HepG2 (cell line): Measurements from ENCODE around the gene HLA-DPA1. TPM values are rescaled to one million over a fixed set of nuclear protein-coding genes. Genes with fewer than 3 reads are reported as not detected.

ENCODE experiments used
- ATAC-seq: fragments of 200-7000 bp; cut with Tn5 transposase; 3 replicates; pipeline ENCODE4 v1.9.1; 2020; ENCODE audit warnings: mild to moderate bottlenecking, moderate library complexity
- BruUV-seq: library from RNA; stranded (reverse); fragments of 400-500 nt; replicated peaks from 2 replicates; lab custom pipeline; 2021; lab: Mats Ljungman, UMichigan
- CTCF ChIA-PET: fragments of 300-600 bp; formaldehyde crosslinking; extraction: SDS; loops from one replicate; lab custom pipeline; 2021; ENCODE audit warnings: low total read pairs, inconsistent platforms, low intra/inter-chr PET ratio; lab: Yijun Ruan, JAX
- POLR2A ChIA-PET: fragments of 350-600 bp; sonication (Branson Sonifier 250); formaldehyde crosslinking; loops from one replicate; lab custom pipeline; 2020; ENCODE audit warnings: antibody characterized with exemption, inconsistent platforms; lab: Yijun Ruan, JAX
- DNase-seq: peaks from one replicate; pipeline ENCODE4 v3.0.0-alpha.2; 2015; ENCODE audit warnings: low spot score
- FAIRE-seq: peaks from 3 replicates; lab custom pipeline; 2011; peaks lifted over from hg19 to GRCh38; lab: Jason Lieb, UNC
- H2AFZ ChIP-seq: one replicate; pipeline ENCODE4 v1.6.1; 2011; ENCODE audit warnings: low read length, inconsistent platforms
- H3K27ac ChIP-seq: fragments of 300-600 bp; 3 replicates; pipeline ENCODE4 v1.8.0; 2011; ENCODE audit warnings: mixed run types, mild to moderate bottlenecking, mixed read lengths, low read length, inconsistent platforms; ENCODE audit not compliant: insufficient read depth; ENCODE audit errors: extremely low read length
- H3K27me3 ChIP-seq, 2 experiments: fragments of 200-600 bp in 1 of 2; 2 replicates in 1 of 2; 3 replicates in 1 of 2; pipeline versions ENCODE4 v1.6.0 to v1.8.0; 2011; ENCODE audit warnings: low read length in 2 of 2, mild to moderate bottlenecking in 2 of 2, moderate library complexity in 2 of 2, inconsistent platforms in 1 of 2; ENCODE audit not compliant: insufficient read depth in 2 of 2, control insufficient read depth in 1 of 2
- H3K36me3 ChIP-seq, 2 experiments: fragments of 200-600 bp in 1 of 2; replicated peaks in 1 of 2; 2 replicates in 1 of 2; 3 replicates in 1 of 2; pipeline versions ENCODE4 v1.5.1 to v1.8.0; 2011; ENCODE audit warnings: low read length in 2 of 2, inconsistent platforms in 1 of 2; ENCODE audit not compliant: insufficient read depth in 2 of 2, control insufficient read depth in 1 of 2
- H3K4me1 ChIP-seq: 2 replicates; pipeline ENCODE4 v1.5.1; 2012; ENCODE audit warnings: low read length, inconsistent platforms; ENCODE audit not compliant: insufficient read depth
- H3K4me2 ChIP-seq: 2 replicates; pipeline ENCODE4 v1.6.0; 2011; ENCODE audit warnings: low read depth, low read length, inconsistent platforms
- H3K4me3 ChIP-seq, 3 experiments: fragments of 200-600 bp in 1 of 3; sonication (generic), shearing (Covaris generic) in 1 of 3; replicated peaks in 1 of 3; 2 replicates each; pipeline ENCODE4 v1.5.1; 2011 to 2016; ENCODE audit warnings: low read length in 3 of 3, inconsistent platforms in 2 of 3, low read depth in 2 of 3, mild to moderate bottlenecking in 2 of 3, control low read depth in 1 of 3, mixed read lengths in 1 of 3; ENCODE audit not compliant: insufficient read depth in 1 of 3
- H3K79me2 ChIP-seq: one replicate; pipeline ENCODE4 v1.6.1; 2011; ENCODE audit warnings: low read length, inconsistent platforms; ENCODE audit not compliant: insufficient read depth
- H3K9ac ChIP-seq: 2 replicates; pipeline ENCODE4 v1.6.0; 2011; ENCODE audit warnings: mild to moderate bottlenecking, low read depth, low read length, inconsistent platforms; ENCODE audit not compliant: insufficient read depth
- H3K9me3 ChIP-seq: 2 replicates; pipeline ENCODE4 v1.5.1; 2012; ENCODE audit warnings: mild to moderate bottlenecking, low read length
- H4K20me1 ChIP-seq: 2 replicates; pipeline ENCODE4 v1.6.0; 2011; ENCODE audit warnings: inconsistent platforms, mild to moderate bottlenecking, low read length, moderate library complexity; ENCODE audit not compliant: insufficient read depth
- ARID3A ChIP-seq: IDR thresholded peaks from 2 replicates; pipeline ENCODE4 v1.6.1; 2012; ENCODE audit warnings: low read depth, low read length, improper control_type of control experiment
- CC2D1A ChIP-seq: sonication (generic); formaldehyde crosslinking; IDR thresholded peaks from 2 replicates; pipeline ENCODE4 v1.8.1; 2023; ENCODE audit warnings: mild to moderate bottlenecking, missing genetic modification reagents
- CREB1 ChIP-seq, 2 experiments: fragments of 450-650 bp in 1 of 2; IDR thresholded peaks; 2 replicates each; pipeline ENCODE4 v1.6.1; 2016 to 2017; ENCODE audit warnings: control low read depth in 1 of 2, mild to moderate bottlenecking in 1 of 2, missing compliant biosample characterization in 1 of 2, missing genetic modification characterization in 1 of 2
- DZIP1 ChIP-seq: sonication (generic); formaldehyde crosslinking; IDR thresholded peaks from 2 replicates; pipeline ENCODE4 v1.5.0; 2020; ENCODE audit warnings: mild to moderate bottlenecking, missing genetic modification reagents
- ELF3 ChIP-seq: IDR thresholded peaks from 2 replicates; pipeline ENCODE4 v1.6.1; 2016; ENCODE audit warnings: missing genetic modification reagents, missing compliant biosample characterization
- GATAD2A ChIP-seq: IDR thresholded peaks from 2 replicates; pipeline ENCODE4 v1.6.1; 2016
- GPBP1L1 ChIP-seq: sonication (generic); formaldehyde crosslinking; IDR thresholded peaks from 2 replicates; pipeline ENCODE4 v1.5.0; 2020; ENCODE audit warnings: mild to moderate bottlenecking, missing genetic modification reagents
- KLF11 ChIP-seq: IDR thresholded peaks from 2 replicates; pipeline ENCODE4 v1.6.1; 2016; ENCODE audit warnings: missing compliant biosample characterization
- MIER3 ChIP-seq: IDR thresholded peaks from 2 replicates; pipeline ENCODE4 v1.6.1; 2016; ENCODE audit warnings: missing compliant biosample characterization, borderline replicate concordance
- MXD4 ChIP-seq: IDR thresholded peaks from 2 replicates; pipeline ENCODE4 v1.6.1; 2016; ENCODE audit warnings: mild to moderate bottlenecking, missing biosample characterization, missing genetic modification reagents
- NFYC ChIP-seq: IDR thresholded peaks from 2 replicates; pipeline ENCODE4 v1.6.1; 2016; ENCODE audit warnings: missing genetic modification reagents, missing compliant biosample characterization
- SMC3 ChIP-seq: IDR thresholded peaks from 2 replicates; pipeline ENCODE4 v1.6.1; 2011; ENCODE audit warnings: low read length, improper control_type of control experiment
- SOX5 ChIP-seq: IDR thresholded peaks from 2 replicates; pipeline ENCODE4 v1.6.1; 2016; ENCODE audit warnings: borderline replicate concordance
- ZBTB34 ChIP-seq: sonication (generic); formaldehyde crosslinking; IDR thresholded peaks from 2 replicates; pipeline ENCODE4 v1.8.0; 2022; ENCODE audit warnings: mild to moderate bottlenecking, missing genetic modification reagents
- ZBTB43 ChIP-seq: sonication (generic); formaldehyde crosslinking; conservative IDR thresholded peaks from 2 replicates; pipeline ENCODE4 v1.4.0; 2020; ENCODE audit warnings: missing genetic modification reagents
- WGBS: methylation state at CpG from one replicate; pipeline ENCODE4 v1.1.6; 2017; ENCODE audit warnings: low lambda C conversion rate; 5-methylcytosine and 5-hydroxymethylcytosine counted together
- in situ Hi-C: cut with HindIII; loops from 2 replicates; pipeline ENCODE4 v1.10.0; 2017; ENCODE audit warnings: low pct_unique_long_range_greater_than_20kb; ENCODE audit not compliant: extremely low pct_ligation_motif_present
- intact Hi-C: fragments of 100-400 bp; cut with micrococcal nuclease; formaldehyde crosslinking; loops from one replicate; pipeline ENCODE4 v1.10.0; 2022; ENCODE audit not compliant: unreplicated experiment
- polyA plus RNA-seq, 8 experiments: library from polyadenylated mRNA; depleted of rRNA in 3 of 8; stranded (reverse) in 7 of 8; unstranded in 1 of 8; fragments of >200 nt; fragmentation: Illumina TruSeq in 4 of 8; extraction: Trizol in 4 of 8; gene quantifications; 2 replicates each; pipeline versions ENCODE4 v1.2.1 to v1.2.3, GENCODE V29; 2011 to 2016; ENCODE audit warnings: low read depth in 4 of 8, missing spikeins in 1 of 8, mixed read lengths in 1 of 8; ENCODE audit not compliant: insufficient read depth in 1 of 8
- total RNA-seq, 5 experiments: library from RNA; depleted of rRNA; stranded (reverse); fragments of >200 nt; fragmentation: Illumina TruSeq; extraction: Trizol; gene quantifications; 2 replicates each; pipeline ENCODE4 v1.2.3, GENCODE V29; 2016; ENCODE audit warnings: low read depth in 1 of 5

HLA-DPA1 gene
- total and polyA plus RNA-seq, 2 of the 13 experiments (the other 11 are each of a cell fraction or from before 2014, with no cell fraction given): not detected

- DNase-seq (peak; percentile 66), FAIRE-seq (peak; percentile 88), ATAC-seq (no peak)
- WGBS: under 1% methylated on average over 3 of the region's 3 CpGs
- in situ Hi-C loops: loop anchor here (5.0 kb wide), 1 partner anchor 129 kb away; no protein-coding TSS in a partner anchor
- no TSS peak for BruUV-seq
- Histone ChIP-seq H3K79me2 (no peaks in the 10 kb centered on the region), H3K4me3 (no peak overlapping the region), H4K20me1 (no peaks in the 10 kb centered on the region), H3K4me2 (no peak overlapping the region), H2AFZ (no peak overlapping the region), H3K4me1 (peaks cover 32% of the 10 kb centered on the region), H3K9me3 (peaks cover 3% of the 10 kb centered on the region), H3K27me3 (peaks cover 2 to 30% of the 10 kb centered on the region in 2 experiments; a peak in 4 of 5 replicates), H3K36me3 (no peaks in the 10 kb centered on the region), H3K27ac (no peak overlapping the region), H3K9ac (no peak overlapping the region)
- ChIA-PET POLR2A (interaction anchor here (3.1 kb wide), 1 partner anchor 130 kb away, joined by 11 read pairs; no protein-coding TSS in a partner anchor), CTCF (interaction anchor here (1.7 to 2.8 kb wide), 3 partner anchors 29 to 129 kb away, joined by 12 to 19 read pairs (median 19); no protein-coding TSS in a partner anchor)
- intact Hi-C loops: loop anchor here (1.0 kb wide), 3 partner anchors 30 to 131 kb away; no protein-coding TSS in a partner anchor
- TF ChIP-seq GATAD2A (CRISPR knock-in tag) (0 out of 2 replicates have a peak, but pooled peaks have one; percentile 18), KLF11 (0 out of 2 replicates have a peak, but pooled peaks have one; percentile 41), SMC3 (peak; percentile 54), ARID3A (peak; percentile 63), DZIP1 (CRISPR knock-in tag) (no peak), NFYC (CRISPR knock-in tag) (no peak), ZBTB34 (no peak), CREB1 (IDR thresholded peaks at IDR 0.05) (no peak), CREB1 (CRISPR knock-in tag; IDR thresholded peaks at IDR 0.05) (no peak), MIER3 (CRISPR knock-in tag) (0 out of 2 replicates have a peak, but pooled peaks have one; percentile 23), GPBP1L1 (no peak), MXD4 (CRISPR knock-in tag) (0 out of 2 replicates have a peak, but pooled peaks have one; percentile 20), SOX5 (CRISPR knock-in tag) (0 out of 2 replicates have a peak, but pooled peaks have one; percentile 9), CC2D1A (CRISPR knock-in tag) (no peak), ELF3 (CRISPR knock-in tag) (peak; percentile 58), ZBTB43 (CRISPR knock-in tag) (no peak)
Measured at GRCh38 chr6:33118525-33119123, 45.2 kb upstream of the HLA-DPA1 start.
